ENCODE measurements around the gene SCGB3A2. TPM values are rescaled to one million over a fixed set of nuclear protein-coding genes. Genes with fewer than 3 reads are reported as not detected.

The SCGB3A2 gene
- total RNA-seq, 1 experiment from 2014 or later = not detected

- DNase-seq (ENCODE audit: low read depth) = peak; percentile 59
Observed at GRCh38 chr5:147904110-147904509, 25.6 kb downstream of the SCGB3A2 start.

GRCh38 chr5:147906326-147907095 lies 28.0 kb downstream of the SCGB3A2 start, which contains the start of gene C5orf46:
C5orf46 (minus strand) TSS chr5:147906538; CDS start chr5:147906501, 37 bp downstream.
- peak; percentile 77 for DNase-seq (ENCODE audit: low read depth)

GRCh38 chr5:147911427-147911826 lies 32.9 kb downstream of the SCGB3A2 start:
- DNase-seq (ENCODE audit: low read depth) = no peak

DNA sequence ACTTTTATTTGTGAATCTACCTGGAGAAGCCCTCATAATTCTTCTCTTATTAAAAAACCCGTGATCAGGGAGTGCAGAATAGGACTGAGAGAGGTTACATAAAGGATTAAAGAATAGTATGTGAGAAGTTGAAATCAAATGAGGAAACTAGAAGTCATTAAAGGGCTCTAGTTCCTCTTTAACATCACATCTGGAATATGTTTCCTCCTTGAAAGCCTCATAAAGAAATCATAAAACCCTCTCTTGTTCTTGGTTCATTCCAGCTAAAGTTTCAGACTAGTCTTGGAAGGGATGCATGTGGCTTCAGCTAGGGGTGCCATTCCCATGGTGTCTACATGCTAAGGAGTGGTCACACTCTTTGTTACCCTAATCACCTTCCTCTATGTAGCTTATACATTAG lies 33.5 kb downstream of the SCGB3A2 start:
- no peak for DNase-seq (ENCODE audit: low read depth)

- DNase-seq (ENCODE audit: low read depth) = peak; percentile 65
Observed at GRCh38 chr5:147913786-147914185, 35.3 kb downstream of the SCGB3A2 start.

GRCh38 chr5:147918101-147918685 lies 39.7 kb downstream of the SCGB3A2 start:
- DNase-seq (ENCODE audit: low read depth) = peak; percentile 50

DNA sequence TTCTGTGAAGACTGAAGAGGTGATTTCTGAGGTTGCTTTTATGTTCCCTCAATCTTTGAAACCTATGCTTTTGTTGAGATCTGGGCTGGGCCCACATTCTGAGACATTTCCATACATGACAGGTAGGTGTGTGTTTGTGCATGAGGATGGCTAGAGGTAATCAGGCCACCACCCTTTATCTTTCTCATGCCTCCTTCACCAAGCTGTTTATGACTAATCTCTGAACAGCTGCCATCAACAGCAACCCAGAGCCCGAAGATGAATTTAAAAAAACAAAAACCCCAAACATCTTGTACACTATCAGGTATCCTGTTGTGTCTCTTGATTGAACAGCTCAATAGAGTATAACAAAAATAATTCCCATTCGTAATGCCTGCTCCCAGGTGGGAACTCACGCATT lies 40.4 kb downstream of the SCGB3A2 start:
- DNase-seq (ENCODE audit: low read depth) = peak; percentile 30

- DNase-seq (ENCODE audit: low read depth) = no peak
Observed at GRCh38 chr5:147920420-147921030, 42.0 kb downstream of the SCGB3A2 start.

GRCh38 chr5:147921136-147921535 lies 42.6 kb downstream of the SCGB3A2 start:
- DNase-seq (ENCODE audit: low read depth) = no peak

DNA sequence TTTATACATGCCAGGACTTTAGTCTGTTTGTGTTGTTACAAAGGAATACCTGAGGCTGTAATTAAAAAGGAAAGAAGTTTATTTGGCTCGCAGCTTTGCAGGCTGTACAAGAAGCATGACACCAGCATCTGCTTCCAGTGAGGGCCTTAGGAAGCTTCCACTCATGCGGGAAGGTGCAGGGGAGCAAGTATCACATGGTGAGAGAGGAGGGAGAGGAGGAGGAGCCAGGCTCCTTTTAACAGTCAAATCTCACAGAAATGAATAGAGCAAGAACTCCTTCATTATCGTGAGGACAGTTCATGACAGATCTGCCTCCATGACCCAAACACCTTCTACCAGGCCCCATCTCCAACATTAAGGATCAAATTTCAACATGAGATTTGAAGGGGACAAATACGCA lies 46.5 kb downstream of the SCGB3A2 start:
- no peak for DNase-seq (ENCODE audit: low read depth)

- no peak for DNase-seq (ENCODE audit: low read depth)
Observed at GRCh38 chr5:147927901-147928300, 49.4 kb downstream of the SCGB3A2 start.

GRCh38 chr5:147930769-147931168 lies 52.3 kb downstream of the SCGB3A2 start:
- no peak for DNase-seq (ENCODE audit: low read depth)

Other genes starting within 250 kb of the SCGB3A2 start
- gene JAKMIP2, start 96.0 kb upstream of the SCGB3A2 start, total RNA-seq (2014; rRNA removed; shearing (Covaris generic)) = 1.1 and 2.3 TPM in 2 replicates
- not detected in 2 replicates for gene SPINK1, start 47.0 kb upstream of the SCGB3A2 start, total RNA-seq (2014; rRNA removed; shearing (Covaris generic))
- 5.9 and 10.0 TPM in 2 replicates for gene C5orf46, start 27.8 kb downstream of the SCGB3A2 start, total RNA-seq (2014; rRNA removed; shearing (Covaris generic))
- not detected in 2 replicates for gene SPINK5, start 185.3 kb downstream of the SCGB3A2 start, total RNA-seq (2014; rRNA removed; shearing (Covaris generic))

Data from M059J (cell line).